Measurements from ENCODE around the gene TMEM123.

DNA sequence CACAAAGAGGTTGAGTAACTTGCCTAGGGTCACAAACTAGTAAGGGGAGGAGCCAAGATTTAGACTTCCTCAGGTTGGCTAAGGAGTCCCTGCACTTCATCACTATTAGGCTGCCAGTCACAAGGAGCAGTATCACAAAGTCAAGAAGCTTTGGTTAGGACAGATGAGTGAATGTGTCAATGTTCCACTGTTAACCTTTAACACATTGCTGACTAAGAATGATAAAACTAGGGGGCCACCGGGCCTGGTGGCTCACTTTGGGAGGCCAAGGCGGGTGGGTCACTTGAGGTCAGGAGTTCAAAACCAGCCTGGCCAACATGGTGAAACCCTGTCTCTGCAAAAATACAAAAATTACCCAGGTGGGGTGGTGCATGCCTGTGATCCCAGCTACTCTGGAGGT lies 32.0 kb downstream of the TMEM123 start:
- TF ChIP-seq POLR2A (IDR thresholded peaks at IDR 0.05; ENCODE audit: low read length) (no peak), GATA1 (IDR thresholded peaks at IDR 0.05; ENCODE audit: low read depth, low read length) (no peak)
